Peyer's patch (tissue), 4 donors: Measurements from ENCODE around the gene NPDC1.

Experiments
- POLR2A ChIP-seq, 2 donors: fragments of 450-650 bp; IDR thresholded peaks; one replicate each; pipeline ENCODE4 v1.5.1; 2017; ENCODE audit warnings: antibody characterized with exemption in 2 of 2, mild to moderate bottlenecking in 2 of 2, moderate library complexity in 2 of 2
- TF ChIP-seq, protein P1 (sequence below), 6 experiments: fragments of 450-650 bp in 4 of 6; fragments of 200-600 bp in 2 of 6; sonication (generic) in 1 of 6; IDR thresholded peaks; one replicate each; pipeline ENCODE4 v1.5.1; 2017 to 2019; ENCODE audit warnings: antibody characterized with exemption in 6 of 6, mild to moderate bottlenecking in 3 of 6, moderate library complexity in 1 of 6

DNA sequence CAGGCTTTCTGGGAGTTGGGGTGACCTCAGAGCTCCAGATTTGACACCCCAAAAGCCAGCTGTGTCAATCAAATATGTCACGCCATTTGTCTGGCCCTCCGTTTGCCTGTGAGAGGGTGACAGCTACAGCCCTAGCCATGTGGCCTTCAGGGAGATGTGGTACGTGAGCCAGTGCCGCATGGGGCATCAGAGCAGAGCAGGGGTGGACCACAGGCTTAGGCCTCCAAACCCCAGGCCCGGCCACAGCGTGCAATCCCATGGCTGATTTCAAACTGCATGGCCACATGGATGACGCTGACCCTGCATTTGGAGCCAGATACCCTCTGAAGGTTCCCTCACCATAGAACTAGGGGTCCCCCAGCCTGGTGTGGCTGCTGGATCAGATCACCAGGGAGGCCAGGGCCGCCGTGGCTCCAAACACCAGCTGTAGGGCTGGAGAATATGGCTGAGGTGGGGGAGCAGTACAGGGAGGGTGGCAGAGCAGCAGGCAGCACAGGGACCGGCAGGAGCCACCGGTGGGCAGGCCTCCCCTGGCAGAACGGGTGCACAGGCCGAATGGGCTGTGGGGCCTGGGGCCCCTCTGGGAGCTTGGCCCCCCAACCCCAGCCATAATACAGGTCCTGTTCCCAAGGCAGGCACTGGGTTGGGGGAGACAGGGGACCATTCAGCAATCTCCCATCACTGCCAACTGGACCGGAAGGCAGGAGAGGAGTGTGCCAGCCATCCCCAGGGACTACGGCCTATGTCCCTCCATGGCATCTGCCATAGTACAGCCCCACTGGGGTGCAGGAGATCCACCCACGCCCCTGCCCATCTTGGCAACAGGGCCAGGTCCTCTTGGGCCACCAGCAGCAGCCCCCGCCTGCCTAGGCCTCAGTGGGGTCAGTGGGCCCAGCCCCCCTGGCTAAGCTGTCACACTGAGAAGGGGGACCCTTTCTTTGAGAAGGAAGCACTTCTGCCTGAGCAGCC is 22.8 kb upstream of the NPDC1 start:
- TF ChIP-seq, protein P1, sequence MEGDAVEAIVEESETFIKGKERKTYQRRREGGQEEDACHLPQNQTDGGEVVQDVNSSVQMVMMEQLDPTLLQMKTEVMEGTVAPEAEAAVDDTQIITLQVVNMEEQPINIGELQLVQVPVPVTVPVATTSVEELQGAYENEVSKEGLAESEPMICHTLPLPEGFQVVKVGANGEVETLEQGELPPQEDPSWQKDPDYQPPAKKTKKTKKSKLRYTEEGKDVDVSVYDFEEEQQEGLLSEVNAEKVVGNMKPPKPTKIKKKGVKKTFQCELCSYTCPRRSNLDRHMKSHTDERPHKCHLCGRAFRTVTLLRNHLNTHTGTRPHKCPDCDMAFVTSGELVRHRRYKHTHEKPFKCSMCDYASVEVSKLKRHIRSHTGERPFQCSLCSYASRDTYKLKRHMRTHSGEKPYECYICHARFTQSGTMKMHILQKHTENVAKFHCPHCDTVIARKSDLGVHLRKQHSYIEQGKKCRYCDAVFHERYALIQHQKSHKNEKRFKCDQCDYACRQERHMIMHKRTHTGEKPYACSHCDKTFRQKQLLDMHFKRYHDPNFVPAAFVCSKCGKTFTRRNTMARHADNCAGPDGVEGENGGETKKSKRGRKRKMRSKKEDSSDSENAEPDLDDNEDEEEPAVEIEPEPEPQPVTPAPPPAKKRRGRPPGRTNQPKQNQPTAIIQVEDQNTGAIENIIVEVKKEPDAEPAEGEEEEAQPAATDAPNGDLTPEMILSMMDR (IDR thresholded peaks at IDR 0.05) = no peak
- TF ChIP-seq POLR2A (IDR thresholded peaks at IDR 0.05) = no peak
